HG03097 (cell line): Measurements from ENCODE around the gene HSPA4L.

Experiments
- ATAC-seq: cut with Tn5 transposase; IDR thresholded peaks from one replicate; pipeline ENCODE4 v1.9.1; 2021; ENCODE audit not compliant: unreplicated experiment, low FRiP score

Gene HSPA4L

GRCh38 chr4:127782275-127783025, at the start of gene HSPA4L:
HSPA4L (plus strand) TSS chr4:127782322; CDS start chr4:127782551, 229 bp downstream.
- ATAC-seq, result peak; percentile 39

GRCh38 chr4:127732623-127733328, 49.3 kb upstream of the HSPA4L start:
- ATAC-seq, result no peak

- no peak for ATAC-seq
These were observed 47.1 kb upstream of the HSPA4L start for GRCh38 chr4:127734976-127735375.

- ATAC-seq, result no peak
These were observed 44.8 kb upstream of the HSPA4L start for GRCh38 chr4:127737295-127737694.

- no peak for ATAC-seq
These were observed 40.9 kb upstream of the HSPA4L start for GRCh38 chr4:127741247-127741646.

GRCh38 chr4:127747883-127748282, 34.2 kb upstream of the HSPA4L start:
- no peak for ATAC-seq

- ATAC-seq, result no peak
These were observed 33.2 kb upstream of the HSPA4L start for GRCh38 chr4:127748957-127749356.

GRCh38 chr4:127756906-127757305, 25.2 kb upstream of the HSPA4L start:
- no peak for ATAC-seq

- peak; percentile 90 for ATAC-seq
These were observed 22.8 kb upstream of the HSPA4L start for GRCh38 chr4:127759228-127759820.

GRCh38 chr4:127759893-127760292, 22.2 kb upstream of the HSPA4L start:
- ATAC-seq, result peak; percentile 21

- no peak for ATAC-seq
These were observed 10.4 kb upstream of the HSPA4L start for GRCh38 chr4:127771535-127772275.

GRCh38 chr4:127772769-127773671, 9.1 kb upstream of the HSPA4L start:
- no peak for ATAC-seq

GRCh38 chr4:127775843-127776242, 6.3 kb upstream of the HSPA4L start:
- ATAC-seq, result no peak

GRCh38 chr4:127776620-127777019, 5.5 kb upstream of the HSPA4L start:
- no peak for ATAC-seq

GRCh38 chr4:127777487-127777886, 4.6 kb upstream of the HSPA4L start:
- ATAC-seq, result no peak

- ATAC-seq, result no peak
These were observed 4.0 kb upstream of the HSPA4L start for GRCh38 chr4:127778102-127778501.

GRCh38 chr4:127780598-127780997, 1.5 kb upstream of the HSPA4L start:
- ATAC-seq, result no peak

GRCh38 chr4:127781300-127782024, 660 bp upstream of the HSPA4L start:
- ATAC-seq, result peak; percentile 30

GRCh38 chr4:127782025-127782274, 172 bp upstream of the HSPA4L start:
- peak; percentile 71 for ATAC-seq
